ENCODE results near the gene GOLGA8F. TPM values are rescaled to one million over a fixed set of nuclear protein-coding genes. Genes with fewer than 3 reads are reported as not detected.
"Not testable (repeated sequence)": the region's sequence is repeated elsewhere in the genome, so short reads cannot be mapped to it uniquely, and the experiment has no call there.

GOLGA8F gene
- polyA plus RNA-seq (ENCODE audit: insufficient read length in 3 of 3) = not detected

GRCh38 chr15:28378364-28378763 lies at the start of gene GOLGA8F:
Gene GOLGA8F (plus strand): TSS chr15:28378664. CDS start chr15:28378762, 98 bp downstream.
- DNase-seq (ENCODE audit: low read depth in 3 of 3, low spot score in 2 of 3) = not testable (repeated sequence)

- not testable (repeated sequence) for DNase-seq (ENCODE audit: low read depth in 3 of 3, low spot score in 2 of 3)
Observed at GRCh38 chr15:28357984-28358383, 20.5 kb upstream of the GOLGA8F start, which contains the start of gene GOLGA6L24. Gene GOLGA6L24 (minus strand): TSS chr15:28358084. CDS start chr15:28358023, 61 bp downstream.

DNA sequence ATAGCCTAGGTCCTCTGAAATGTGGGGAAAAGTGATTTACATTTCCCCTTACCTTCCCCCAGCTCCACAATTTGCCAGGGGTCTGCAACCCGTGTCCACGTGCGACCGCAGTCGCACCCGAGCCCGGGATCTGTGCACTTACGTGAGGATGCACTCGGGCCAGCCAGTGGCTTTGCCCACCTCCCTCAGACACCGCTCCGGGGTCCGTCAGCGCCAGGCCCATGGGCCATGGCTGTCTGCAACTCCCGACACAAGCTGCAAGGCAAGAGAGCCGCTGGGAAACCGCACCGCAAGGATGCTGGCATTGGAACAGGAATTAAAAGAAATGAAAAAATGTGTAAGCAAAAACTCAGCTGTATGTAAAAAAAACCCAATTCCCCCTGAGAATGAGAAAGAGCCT lies 13.0 kb upstream of the GOLGA8F start:
- DNase-seq (ENCODE audit: low read depth in 3 of 3, low spot score in 2 of 3) = not testable (repeated sequence)

GRCh38 chr15:28380053-28380452 lies 1.6 kb downstream of the GOLGA8F start:
- DNase-seq (ENCODE audit: low read depth in 3 of 3, low spot score in 2 of 3) = not testable (repeated sequence)

GRCh38 chr15:28396022-28396421 lies 17.6 kb downstream of the GOLGA8F start:
- DNase-seq (ENCODE audit: low read depth in 3 of 3, low spot score in 2 of 3) = not testable (repeated sequence)

DNA sequence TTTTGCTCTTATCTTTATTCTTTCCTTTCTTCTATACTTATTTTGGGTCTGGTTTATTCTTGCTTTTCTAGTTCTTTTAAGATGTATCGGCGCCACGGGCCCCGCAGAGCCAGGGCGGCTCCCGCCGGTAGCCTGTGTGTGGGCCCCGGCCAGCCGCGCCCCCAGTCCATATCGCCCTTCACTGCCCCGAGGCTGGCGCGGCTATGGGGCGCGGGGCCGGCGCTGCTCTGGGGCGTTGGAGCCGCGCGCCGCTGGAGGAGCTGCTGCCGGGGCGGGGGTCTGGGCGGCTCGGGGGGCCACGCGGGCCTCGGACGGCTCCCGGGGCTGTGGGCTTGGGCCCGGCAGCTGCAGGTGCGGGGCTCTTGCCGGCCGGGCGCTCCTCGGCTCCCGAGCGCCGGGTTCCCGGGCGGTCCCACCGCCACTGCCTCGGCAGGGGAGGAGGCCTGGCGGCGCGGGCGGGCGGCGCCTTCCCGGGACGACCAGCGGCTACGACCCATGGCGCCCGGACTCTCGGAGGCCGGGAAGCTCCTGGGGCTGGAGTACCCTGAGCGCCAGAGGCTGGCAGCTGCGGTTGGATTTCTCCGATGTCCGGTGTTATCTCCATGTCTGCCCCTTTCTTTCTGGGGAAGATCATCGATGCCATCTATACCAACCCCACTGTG lies 24.4 kb downstream of the GOLGA8F start:
- DNase-seq (ENCODE audit: low read depth in 3 of 3, low spot score in 2 of 3) = not testable (repeated sequence)

- DNase-seq (ENCODE audit: low read depth in 3 of 3, low spot score in 2 of 3) = not testable (repeated sequence)
Observed at GRCh38 chr15:28420470-28420869, 42.0 kb downstream of the GOLGA8F start.

DNA sequence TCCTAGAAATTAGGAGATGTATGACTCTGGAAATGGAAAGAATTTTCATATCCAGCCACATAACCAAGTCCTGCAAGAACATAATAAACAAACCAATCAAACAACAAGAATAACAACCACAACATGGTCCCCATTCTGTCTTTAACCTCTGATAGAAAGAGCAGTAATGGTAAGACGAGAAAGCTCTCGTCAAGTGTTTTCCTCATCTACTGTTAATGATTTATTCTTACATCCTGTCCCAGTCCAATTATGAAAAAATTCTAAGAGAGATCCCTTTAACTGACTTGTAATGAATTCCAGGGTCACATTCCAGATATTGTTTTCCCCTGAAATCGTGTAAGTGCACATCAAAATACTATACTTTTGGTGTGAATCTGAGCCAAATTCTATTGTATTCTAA lies 57.1 kb downstream of the GOLGA8F start:
- not testable (repeated sequence) for DNase-seq (ENCODE audit: low read depth in 3 of 3, low spot score in 2 of 3)

Other genes with a start within 250 kb of the GOLGA8F start
- gene HERC2, start 56.5 kb upstream of the GOLGA8F start, polyA plus RNA-seq (ENCODE audit: insufficient read length in 3 of 3) = 10 to 100 TPM; 42.2 to 47.2 (median 46.8) TPM
- gene GOLGA6L24, start 20.6 kb upstream of the GOLGA8F start, polyA plus RNA-seq (ENCODE audit: insufficient read length in 3 of 3) = not detected
- gene GOLGA8G, start 154.3 kb downstream of the GOLGA8F start, polyA plus RNA-seq (ENCODE audit: insufficient read length in 3 of 3) = under 1 TPM in 2 of 3 donors, not detected in 1; 0.03 to 0.12 TPM
- gene GOLGA6L25, start 174.9 kb downstream of the GOLGA8F start, polyA plus RNA-seq (ENCODE audit: insufficient read length in 3 of 3) = not detected

Measured in right renal cortex interstitium (tissue), 3 donors.